ENCODE measurements around the gene CYBC1.
"Not testable (repeated sequence)": the region's sequence is repeated elsewhere in the genome, so short reads cannot be mapped to it uniquely, and the experiment has no call there.

CYBC1 gene

GRCh38 chr17:82416771-82417170, 33.8 kb downstream of the CYBC1 start:
- peaks cover 20% of the 10 kb centered on the region for H3K36me3 Mint-ChIP-seq (ENCODE audit: low read depth)
- H3K4me1 Mint-ChIP-seq (ENCODE audit: low read depth), result peaks cover 25% of the 10 kb centered on the region
- no peaks in the 10 kb centered on the region for H3K27me3 Mint-ChIP-seq (ENCODE audit: low read depth)
- no peak overlapping the region for H3K4me3 Mint-ChIP-seq
- H3K27ac Mint-ChIP-seq, result no peak overlapping the region
- H3K9me3 Mint-ChIP-seq, result no peaks in the 10 kb centered on the region

GRCh38 chr17:82416264-82416663, 34.3 kb downstream of the CYBC1 start:
- Mint-ChIP-seq H3K36me3 (ENCODE audit: low read depth) (peaks cover 16% of the 10 kb centered on the region), H3K4me1 (ENCODE audit: low read depth) (peaks cover 25% of the 10 kb centered on the region), H3K4me3 (no peak overlapping the region), H3K9me3 (no peaks in the 10 kb centered on the region), H3K27me3 (ENCODE audit: low read depth) (no peaks in the 10 kb centered on the region), H3K27ac (no peak overlapping the region)

- H3K4me3 Mint-ChIP-seq, result no peak overlapping the region
- no peak overlapping the region for H3K27ac Mint-ChIP-seq
- H3K9me3 Mint-ChIP-seq, result no peaks in the 10 kb centered on the region
- H3K4me1 Mint-ChIP-seq (ENCODE audit: low read depth), result peaks cover 21% of the 10 kb centered on the region
- no peaks in the 10 kb centered on the region for H3K27me3 Mint-ChIP-seq (ENCODE audit: low read depth)
- H3K36me3 Mint-ChIP-seq (ENCODE audit: low read depth), result peaks cover 11% of the 10 kb centered on the region
Measured at GRCh38 chr17:82415786-82416185, 34.8 kb downstream of the CYBC1 start.

GRCh38 chr17:82415336-82415735, 35.2 kb downstream of the CYBC1 start:
- H3K27ac Mint-ChIP-seq, result no peak overlapping the region
- peaks cover 21% of the 10 kb centered on the region for H3K4me1 Mint-ChIP-seq (ENCODE audit: low read depth)
- H3K4me3 Mint-ChIP-seq, result no peak overlapping the region

GRCh38 chr17:82414548-82415281, 35.8 kb downstream of the CYBC1 start:
- no peaks in the 10 kb centered on the region for H3K27me3 Mint-ChIP-seq (ENCODE audit: low read depth)
- H3K4me1 Mint-ChIP-seq (ENCODE audit: low read depth), result peaks cover 15% of the 10 kb centered on the region

More at GRCh38 chr17:82415336-82415735, 35.2 kb downstream of the CYBC1 start:
- Mint-ChIP-seq H3K36me3 (ENCODE audit: low read depth) (peaks cover 10% of the 10 kb centered on the region), H3K27me3 (ENCODE audit: low read depth) (no peaks in the 10 kb centered on the region), H3K9me3 (no peaks in the 10 kb centered on the region)

GRCh38 chr17:82412535-82413520, 37.7 kb downstream of the CYBC1 start:
- Mint-ChIP-seq H3K27me3 (ENCODE audit: low read depth) (no peaks in the 10 kb centered on the region), H3K36me3 (ENCODE audit: low read depth) (peaks cover 9% of the 10 kb centered on the region), H3K4me1 (ENCODE audit: low read depth) (peaks cover 10% of the 10 kb centered on the region), H3K27ac (no peak overlapping the region), H3K4me3 (no peak overlapping the region), H3K9me3 (no peaks in the 10 kb centered on the region)

More at GRCh38 chr17:82414548-82415281, 35.8 kb downstream of the CYBC1 start:
- no peak overlapping the region for H3K27ac Mint-ChIP-seq
- no peaks in the 10 kb centered on the region for H3K9me3 Mint-ChIP-seq
- peak overlapping the region; percentile 14 for H3K4me3 Mint-ChIP-seq
- peaks cover 4% of the 10 kb centered on the region for H3K36me3 Mint-ChIP-seq (ENCODE audit: low read depth)

- H3K4me1 Mint-ChIP-seq (ENCODE audit: low read depth); H3K9me3 Mint-ChIP-seq; H3K27ac Mint-ChIP-seq; H3K4me3 Mint-ChIP-seq; H3K27me3 Mint-ChIP-seq (ENCODE audit: low read depth); H3K36me3 Mint-ChIP-seq (ENCODE audit: low read depth): not testable (repeated sequence)
Measured at GRCh38 chr17:82412081-82412480, 38.5 kb downstream of the CYBC1 start.

- Mint-ChIP-seq H3K9me3 (no peaks in the 10 kb centered on the region), H3K4me1 (ENCODE audit: low read depth) (peaks cover 9% of the 10 kb centered on the region)
Measured at GRCh38 chr17:82411396-82412053, 39.0 kb downstream of the CYBC1 start.

GRCh38 chr17:82410014-82410716, 40.4 kb downstream of the CYBC1 start:
- Mint-ChIP-seq H3K4me3 (no peak overlapping the region), H3K9me3 (no peaks in the 10 kb centered on the region), H3K36me3 (ENCODE audit: low read depth) (peaks cover 11% of the 10 kb centered on the region)

More at GRCh38 chr17:82411396-82412053, 39.0 kb downstream of the CYBC1 start:
- no peaks in the 10 kb centered on the region for H3K27me3 Mint-ChIP-seq (ENCODE audit: low read depth)
- H3K27ac Mint-ChIP-seq, result no peak overlapping the region
- peaks cover 9% of the 10 kb centered on the region for H3K36me3 Mint-ChIP-seq (ENCODE audit: low read depth)
- H3K4me3 Mint-ChIP-seq, result no peak overlapping the region

GRCh38 chr17:82408938-82409318, 41.6 kb downstream of the CYBC1 start:
- Mint-ChIP-seq H3K27me3 (ENCODE audit: low read depth) (no peaks in the 10 kb centered on the region), H3K27ac (no peak overlapping the region), H3K4me1 (ENCODE audit: low read depth) (peaks cover 2% of the 10 kb centered on the region), H3K4me3 (no peak overlapping the region), H3K9me3 (no peaks in the 10 kb centered on the region), H3K36me3 (ENCODE audit: low read depth) (peaks cover 10% of the 10 kb centered on the region)

More at GRCh38 chr17:82410014-82410716, 40.4 kb downstream of the CYBC1 start:
- H3K27me3 Mint-ChIP-seq (ENCODE audit: low read depth), result no peaks in the 10 kb centered on the region
- no peak overlapping the region for H3K27ac Mint-ChIP-seq
- H3K4me1 Mint-ChIP-seq (ENCODE audit: low read depth), result peaks cover 9% of the 10 kb centered on the region

GRCh38 chr17:82408288-82408937, 42.1 kb downstream of the CYBC1 start:
- Mint-ChIP-seq H3K36me3 (ENCODE audit: low read depth) (peaks cover 10% of the 10 kb centered on the region), H3K4me3 (no peak overlapping the region), H3K4me1 (ENCODE audit: low read depth) (peaks cover 2% of the 10 kb centered on the region), H3K27me3 (ENCODE audit: low read depth) (no peaks in the 10 kb centered on the region), H3K27ac (no peak overlapping the region), H3K9me3 (no peaks in the 10 kb centered on the region)

GRCh38 chr17:82407255-82407654, 43.3 kb downstream of the CYBC1 start:
- Mint-ChIP-seq H3K27ac (no peak overlapping the region), H3K36me3 (ENCODE audit: low read depth) (peaks cover 12% of the 10 kb centered on the region), H3K4me1 (ENCODE audit: low read depth) (peaks cover 4% of the 10 kb centered on the region), H3K9me3 (no peaks in the 10 kb centered on the region), H3K4me3 (no peak overlapping the region), H3K27me3 (ENCODE audit: low read depth) (no peaks in the 10 kb centered on the region)

- H3K4me1 Mint-ChIP-seq (ENCODE audit: low read depth), result peaks cover 7% of the 10 kb centered on the region
- no peaks in the 10 kb centered on the region for H3K27me3 Mint-ChIP-seq (ENCODE audit: low read depth)
- peaks cover 16% of the 10 kb centered on the region for H3K36me3 Mint-ChIP-seq (ENCODE audit: low read depth)
- no peak overlapping the region for H3K4me3 Mint-ChIP-seq
- no peak overlapping the region for H3K27ac Mint-ChIP-seq
- no peaks in the 10 kb centered on the region for H3K9me3 Mint-ChIP-seq
Measured at GRCh38 chr17:82406131-82406671, 44.4 kb downstream of the CYBC1 start.

All from T-helper 1 cell treated with Interleukin-12 subunit alpha and Interleukin-12 subunit beta and Interleukin-4 antibody, amounts not matched to agents 30 μg/mL and 1 μg/mL, for 36 hours (primary cell).